Adrenal gland (tissue), 12 donors: ENCODE measurements around the gene TAS2R9. TPM values are rescaled to one million over a fixed set of nuclear protein-coding genes. Genes with fewer than 3 reads are reported as not detected.
"Not testable (repeated sequence)": the region's sequence is repeated elsewhere in the genome, so short reads cannot be mapped to it uniquely, and the experiment has no call there.

ENCODE experiments used
- DNase-seq, 7 donors: peaks; one replicate each; pipeline ENCODE4 v3.0.0-alpha.2; 2019 to 2020
- H3K27ac ChIP-seq, 5 donors: fragments of 200-600 bp; sonication (generic) in 4 of 5; 1 replicate in 3 of 5; 2 replicates in 2 of 5; pipeline versions ENCODE4 v1.5.1 to v1.8.0; 2016 to 2020; ENCODE audit warnings: mild to moderate bottlenecking in 1 of 5
- H3K27me3 ChIP-seq: fragments of 200-600 bp; 2 replicates; pipeline ENCODE4 v1.8.0; 2021
- H3K36me3 ChIP-seq, 2 donors: fragments of 200-600 bp; replicated peaks in 1 of 2; 1 replicate in 1 of 2; 2 replicates in 1 of 2; pipeline versions ENCODE4 v1.5.1 to v1.8.0; 2018 to 2022
- H3K4me1 ChIP-seq, 2 donors: fragments of 200-600 bp; replicated peaks in 1 of 2; 1 replicate in 1 of 2; 2 replicates in 1 of 2; pipeline versions ENCODE4 v1.5.1 to v1.8.0; 2018 to 2021
- H3K4me3 ChIP-seq, 4 donors: fragments of 200-600 bp; sonication (generic) in 3 of 4; one replicate each; pipeline ENCODE4 v1.5.1; 2016 to 2018
- H3K9me3 ChIP-seq, 3 donors: fragments of 200-600 bp; sonication (generic) in 1 of 3; replicated peaks in 1 of 3; 1 replicate in 2 of 3; 2 replicates in 1 of 3; pipeline versions ENCODE4 v1.5.1 to v1.8.0; 2016 to 2021
- POLR2A ChIP-seq, 2 donors: fragments of 450-650 bp; IDR thresholded peaks; one replicate each; pipeline ENCODE4 v1.6.1; 2017; ENCODE audit warnings: antibody characterized with exemption in 2 of 2, mild to moderate bottlenecking in 2 of 2, moderate library complexity in 1 of 2
- WGBS, 4 donors: extraction: QIAGEN DNeasy Blood & Tissue Kit in 2 of 4; methylation state at CpG; one replicate each; pipeline versions ENCODE4 v1.1.5 to v1.1.7; 2013 to 2017; 5-methylcytosine and 5-hydroxymethylcytosine counted together
- intact Hi-C, 2 donors: fragments of 100-400 bp; cut with DNase I; formaldehyde crosslinking; loops; one replicate each; pipeline versions ENCODE4 v1.14.1 to v1.15.0; 2022 to 2023
- polyA plus RNA-seq, 3 donors: library from polyadenylated mRNA; stranded (reverse); fragments of 200-250 nt in 2 of 3; fragments of 350-450 nt in 1 of 3; fragmentation: Illumina TruSeq in 1 of 3; extraction: RNeasy Lipid Tissue Mini Kit (QIAGEN cat#74804) in 1 of 3; gene quantifications; one replicate each; pipeline ENCODE4 v1.2.3, GENCODE V29; 2013 to 2014
- total RNA-seq, 9 donors: library from RNA; depleted of rRNA in 4 of 9; stranded (reverse); fragments of >200 nt in 4 of 9; fragments of 120-200 nt in 1 of 9; fragmentation: NEBNext Ultra II Directional in 1 of 9; extraction: Animal tissue kit (Norgen Biotek cat#: 25700) in 1 of 9; gene quantifications; one replicate each; pipeline versions ENCODE4 v1.1.0 to v1.2.4, GENCODE V29; 2013 to 2023
- TF ChIP-seq, protein P1 (sequence below), 6 experiments: fragments of 450-650 bp in 4 of 6; fragments of 200-600 bp in 2 of 6; sonication (generic) in 1 of 6; IDR thresholded peaks; 1 replicate in 5 of 6; 2 replicates in 1 of 6; pipeline versions ENCODE4 v1.5.1 to v1.8.0; 2016 to 2021; ENCODE audit warnings: antibody characterized with exemption in 6 of 6, mild to moderate bottlenecking in 2 of 6, moderate library complexity in 1 of 6
- donor health status: healthy with polysubstance abuse.
- donor health status: Bipolar disorder and iron deficiency.
- donor health status: DM: yes; HTN: yes; CAD: no.
- donor health status: DM: no; HTN: no; CAD: no.
- donor health status: DM: no; HTN: no; CAD: no.
- donor health status: DM: yes; HTN: yes; CAD: no.

TAS2R9 gene
- total and polyA plus RNA-seq, 12 donors: 0.10 to 0.94 TPM; not detected in 10

DNA sequence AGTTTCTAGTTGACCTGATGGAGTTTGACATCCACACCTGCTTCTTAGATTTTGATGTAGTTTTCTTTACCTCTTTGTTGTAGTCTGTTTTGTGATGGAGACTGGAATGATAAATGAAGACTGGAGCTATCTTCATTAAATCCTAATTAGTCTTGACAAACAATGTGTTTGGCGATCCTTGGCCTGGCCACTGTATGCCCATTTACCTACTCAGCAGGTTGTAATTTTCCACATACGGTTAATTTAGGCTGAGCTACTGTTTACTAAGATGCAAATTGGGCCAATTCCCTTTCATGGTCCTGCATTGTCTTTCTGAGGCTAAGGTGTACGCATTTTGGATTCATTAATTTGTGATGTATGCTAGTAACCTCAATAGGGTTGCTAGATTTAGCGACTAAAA lies 7.4 kb downstream of the TAS2R9 start, which contains the start of gene TAS2R7:
Gene TAS2R7 (minus strand): TSS at position 41 of the 400 bp plus-strand sequence. CDS start 57 bp downstream, outside the sequence.
- H3K9me3 ChIP-seq: no peaks in the 10 kb centered on the region
- TF ChIP-seq, protein P1, sequence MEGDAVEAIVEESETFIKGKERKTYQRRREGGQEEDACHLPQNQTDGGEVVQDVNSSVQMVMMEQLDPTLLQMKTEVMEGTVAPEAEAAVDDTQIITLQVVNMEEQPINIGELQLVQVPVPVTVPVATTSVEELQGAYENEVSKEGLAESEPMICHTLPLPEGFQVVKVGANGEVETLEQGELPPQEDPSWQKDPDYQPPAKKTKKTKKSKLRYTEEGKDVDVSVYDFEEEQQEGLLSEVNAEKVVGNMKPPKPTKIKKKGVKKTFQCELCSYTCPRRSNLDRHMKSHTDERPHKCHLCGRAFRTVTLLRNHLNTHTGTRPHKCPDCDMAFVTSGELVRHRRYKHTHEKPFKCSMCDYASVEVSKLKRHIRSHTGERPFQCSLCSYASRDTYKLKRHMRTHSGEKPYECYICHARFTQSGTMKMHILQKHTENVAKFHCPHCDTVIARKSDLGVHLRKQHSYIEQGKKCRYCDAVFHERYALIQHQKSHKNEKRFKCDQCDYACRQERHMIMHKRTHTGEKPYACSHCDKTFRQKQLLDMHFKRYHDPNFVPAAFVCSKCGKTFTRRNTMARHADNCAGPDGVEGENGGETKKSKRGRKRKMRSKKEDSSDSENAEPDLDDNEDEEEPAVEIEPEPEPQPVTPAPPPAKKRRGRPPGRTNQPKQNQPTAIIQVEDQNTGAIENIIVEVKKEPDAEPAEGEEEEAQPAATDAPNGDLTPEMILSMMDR (IDR thresholded peaks at IDR 0.05): no peak
- TF ChIP-seq POLR2A (IDR thresholded peaks at IDR 0.05): no peak
- WGBS, 4 donors: 56 to 65% (median 60%) methylated on average over 4 of the region's 4 CpGs
- DNase-seq: no peak
- H3K27ac ChIP-seq: no peak within 1 kb of the TSS
- H3K27me3 ChIP-seq: peaks cover 7% of the 10 kb centered on the region
- no peak within 1 kb of the TSS for H3K4me3 ChIP-seq
- H3K36me3 ChIP-seq: no peaks in the 10 kb centered on the region
- H3K4me1 ChIP-seq: no peaks in the 10 kb centered on the region
- intact Hi-C loops: no loop called here

DNA sequence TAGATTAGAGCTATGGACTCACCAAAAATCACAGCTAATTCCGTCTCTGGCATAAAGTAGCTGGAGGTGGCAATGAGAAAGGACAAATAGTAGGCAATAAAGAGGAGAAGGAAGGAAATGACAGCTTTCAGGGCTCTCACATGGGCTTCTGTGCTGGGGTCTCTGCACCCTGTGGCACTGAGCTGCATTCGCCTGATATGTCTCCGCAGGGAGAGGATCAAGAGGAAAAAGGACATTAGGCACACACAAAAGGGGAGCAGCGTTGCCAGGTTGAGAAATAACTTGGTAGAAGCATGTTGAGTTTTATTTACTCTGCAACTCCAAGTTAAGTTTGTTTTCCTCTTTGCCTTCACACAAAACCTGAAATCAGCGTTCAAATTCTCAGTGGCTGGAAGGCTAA lies 8.2 kb downstream of the TAS2R9 start:
- 64 to 71% (median 67%) methylated on average over 5 of the region's 5 CpGs for WGBS, 4 donors
- TF ChIP-seq, protein P1 (IDR thresholded peaks at IDR 0.05): no peak
- no peak for TF ChIP-seq POLR2A (IDR thresholded peaks at IDR 0.05)
- Histone ChIP-seq H3K36me3 (no peaks in the 10 kb centered on the region), H3K4me1 (no peaks in the 10 kb centered on the region), H3K27ac (no peak overlapping the region), H3K27me3 (peaks cover 7% of the 10 kb centered on the region), H3K9me3 (no peaks in the 10 kb centered on the region), H3K4me3 (no peak overlapping the region)
- intact Hi-C loops: no loop called here
- DNase-seq: no peak

DNA sequence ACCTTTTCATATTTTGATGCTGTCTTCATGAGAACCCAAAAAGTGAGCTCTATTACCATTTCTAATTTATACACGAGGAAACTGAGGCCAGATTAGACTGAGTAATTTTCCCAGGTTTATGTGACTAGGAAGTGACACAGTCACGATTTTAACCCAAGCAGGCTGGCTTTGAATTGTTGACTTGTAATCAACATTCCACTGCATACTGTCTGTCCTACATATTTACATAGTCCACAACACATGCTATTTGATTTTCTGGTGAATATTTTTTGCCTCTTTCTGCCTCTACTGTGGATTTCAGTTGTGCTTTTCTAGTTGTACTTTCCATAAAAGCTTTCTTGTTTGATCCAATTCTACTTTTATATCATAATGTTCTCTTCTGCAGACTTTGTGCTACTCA lies 15.7 kb downstream of the TAS2R9 start:
- intact Hi-C loops: no loop called here
- TF ChIP-seq, protein P1 (IDR thresholded peaks at IDR 0.05): no peak
- TF ChIP-seq POLR2A (IDR thresholded peaks at IDR 0.05): no peak
- DNase-seq: no peak
- Histone ChIP-seq H3K36me3 (no peaks in the 10 kb centered on the region), H3K4me1 (no peaks in the 10 kb centered on the region), H3K9me3 (no peaks in the 10 kb centered on the region), H3K27ac (no peak overlapping the region), H3K4me3 (no peak overlapping the region), H3K27me3 (no peaks in the 10 kb centered on the region)
- WGBS, 4 donors: 50 to 64% (median 56%) methylated on average over 2 of the region's 2 CpGs

DNA sequence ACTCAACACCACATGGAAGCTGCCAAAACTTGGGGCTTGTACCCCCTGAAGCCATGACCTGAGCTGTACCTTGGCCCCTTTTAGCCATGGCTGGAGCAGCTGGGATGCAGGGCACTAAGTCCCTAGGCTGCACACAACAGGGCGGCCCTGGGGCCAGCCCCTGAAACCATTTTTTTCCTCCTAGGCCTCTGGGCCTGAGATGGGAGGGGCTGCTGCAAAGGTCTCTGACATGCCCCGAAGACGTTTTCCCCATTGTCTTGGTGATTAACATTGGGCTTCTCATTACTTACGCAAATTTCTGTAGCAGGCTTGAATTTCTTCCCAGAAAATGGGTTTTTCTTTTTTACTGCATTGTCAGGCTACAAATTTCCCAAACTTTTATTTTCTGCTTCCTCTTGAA lies 18.2 kb downstream of the TAS2R9 start:
- 87 to 97% (median 93%) methylated on average over 4 of the region's 4 CpGs for WGBS, 4 donors
- H3K9me3 ChIP-seq, intact Hi-C loops, H3K4me3 ChIP-seq, DNase-seq, H3K4me1 ChIP-seq, H3K27me3 ChIP-seq, H3K36me3 ChIP-seq, H3K27ac ChIP-seq: not testable (repeated sequence)

DNA sequence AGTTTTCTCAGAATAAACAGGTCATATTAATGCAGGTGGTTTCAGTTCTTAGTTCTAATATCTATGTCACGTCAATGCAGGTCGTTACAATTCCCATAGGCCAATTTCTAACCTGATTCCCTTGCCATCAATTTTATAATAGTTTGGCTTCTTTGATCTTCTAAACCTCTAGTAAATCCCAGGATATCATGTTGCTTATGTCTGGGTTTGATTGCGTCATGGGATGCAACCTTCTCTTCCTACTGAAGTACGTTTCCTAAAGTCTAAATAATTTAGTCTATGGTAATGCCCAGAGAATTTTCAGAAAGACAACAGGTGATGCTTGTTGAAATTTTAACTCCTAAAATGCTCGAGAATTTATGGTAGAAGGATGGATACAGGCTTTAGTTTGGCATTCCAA lies 26.7 kb downstream of the TAS2R9 start:
- no peaks in the 10 kb centered on the region for H3K9me3 ChIP-seq
- no peak overlapping the region for H3K4me3 ChIP-seq
- DNase-seq: no peak
- no peak overlapping the region for H3K27ac ChIP-seq
- TF ChIP-seq POLR2A (IDR thresholded peaks at IDR 0.05): no peak
- TF ChIP-seq, protein P1 (IDR thresholded peaks at IDR 0.05): no peak
- no peaks in the 10 kb centered on the region for H3K27me3 ChIP-seq
- intact Hi-C loops: no loop called here
- WGBS, 4 donors: 79 to 81% (median 80%) methylated on average over 5 of the region's 5 CpGs
- H3K4me1 ChIP-seq: no peaks in the 10 kb centered on the region
- H3K36me3 ChIP-seq: no peaks in the 10 kb centered on the region
